CD8-positive, alpha-beta memory T cell (primary cell): ENCODE measurements around the gene ZBTB42. TPM values are rescaled to one million over a fixed set of nuclear protein-coding genes. Genes with fewer than 3 reads are reported as not detected.

ENCODE experiments used
- CTCF ChIA-PET: fragments of 350-600 bp; sonication (Branson Sonifier 250); formaldehyde crosslinking; loops from one replicate; lab custom pipeline; 2021; ENCODE audit warnings: antibody characterized with exemption; lab: Charles Lee
- POLR2A ChIA-PET: fragments of 350-600 bp; sonication (Branson Sonifier 250); formaldehyde crosslinking; loops from one replicate; lab custom pipeline; 2021; ENCODE audit warnings: antibody characterized with exemption; lab: Charles Lee
- DNase-seq, 5 donors: peaks; one replicate each; pipeline versions ENCODE4 v3.0.0 to v3.0.0-alpha.2; 2020 to 2022; ENCODE audit warnings: mixed read lengths in 1 of 5
- H3K27ac ChIP-seq: one replicate; pipeline ENCODE4 v1.7.0; 2013; ENCODE audit warnings: low read depth, mild to moderate bottlenecking, low read length, moderate library complexity
- H3K27me3 ChIP-seq: 2 replicates; pipeline ENCODE4 v1.7.0; 2013; ENCODE audit warnings: low read length, mild to moderate bottlenecking; ENCODE audit not compliant: insufficient read depth, poor library complexity, severe bottlenecking
- H3K36me3 ChIP-seq: 2 replicates; pipeline ENCODE4 v1.7.0; 2013; ENCODE audit warnings: mild to moderate bottlenecking, low read length, moderate library complexity; ENCODE audit not compliant: insufficient read depth
- H3K4me1 ChIP-seq: 2 replicates; pipeline ENCODE4 v1.7.0; 2013; ENCODE audit warnings: mild to moderate bottlenecking, low read length, moderate library complexity; ENCODE audit not compliant: insufficient read depth
- H3K4me3 ChIP-seq: 2 replicates; pipeline ENCODE4 v1.7.0; 2013; ENCODE audit warnings: mild to moderate bottlenecking, low read length
- H3K9me3 ChIP-seq: 2 replicates; pipeline ENCODE4 v1.7.0; 2013; ENCODE audit warnings: mild to moderate bottlenecking, low read length
- H3K27ac Mint-ChIP-seq, 8 donors: one replicate each; pipeline ENCODE4 v1.8.0; 2020 to 2021; ENCODE audit warnings: mixed read lengths in 8 of 8, mild to moderate bottlenecking in 6 of 8, inconsistent platforms in 3 of 8, moderate library complexity in 3 of 8
- H3K27me3 Mint-ChIP-seq, 2 donors: one replicate each; pipeline ENCODE4 v1.8.0; 2020 to 2021; ENCODE audit warnings: mixed read lengths in 2 of 2, mild to moderate bottlenecking in 1 of 2, moderate library complexity in 1 of 2
- H3K36me3 Mint-ChIP-seq, 3 donors: one replicate each; pipeline ENCODE4 v1.8.0; 2020 to 2021; ENCODE audit warnings: mixed read lengths in 3 of 3, inconsistent platforms in 1 of 3, mild to moderate bottlenecking in 1 of 3
- H3K4me1 Mint-ChIP-seq, 3 donors: one replicate each; pipeline ENCODE4 v1.8.0; 2020 to 2021; ENCODE audit warnings: mixed read lengths in 3 of 3, inconsistent platforms in 1 of 3, mild to moderate bottlenecking in 1 of 3
- H3K4me3 Mint-ChIP-seq, 7 donors: one replicate each; pipeline ENCODE4 v1.8.0; 2020 to 2021; ENCODE audit warnings: mixed read lengths in 7 of 7, mild to moderate bottlenecking in 6 of 7, moderate library complexity in 4 of 7, inconsistent platforms in 2 of 7
- H3K9me3 Mint-ChIP-seq, 5 donors: one replicate each; pipeline ENCODE4 v1.8.0; 2020 to 2022; ENCODE audit warnings: mixed read lengths in 5 of 5, mild to moderate bottlenecking in 3 of 5, moderate library complexity in 2 of 5, inconsistent platforms in 1 of 5
- polyA plus RNA-seq: library from polyadenylated mRNA; unstranded; fragments of 300-500 nt; fragmentation: Illumina TruSeq; gene quantifications from one replicate; pipeline ENCODE4 v1.2.3, GENCODE V29; 2021
- total RNA-seq, 2 experiments: library from RNA; stranded (reverse); gene quantifications; one replicate each; pipeline ENCODE4 v1.2.3, GENCODE V29; 2021

Gene ZBTB42
- total and polyA plus RNA-seq, 3 experiments from 2014 or later, result 2.7 to 3.5 (median 3.3) TPM

- no peak for DNase-seq
- ChIA-PET POLR2A (interaction anchor here (0.6 kb wide), 1 partner anchor 54 kb away, joined by 3 read pairs; no protein-coding TSS in a partner anchor), CTCF (interaction anchor here (1.3 to 8.7 kb wide), 2 partner anchors 46 to 56 kb away, joined by 4 to 118 read pairs; no protein-coding TSS in a partner anchor)
- Histone ChIP-seq H3K36me3 (no peaks in the 10 kb centered on the region), H3K27ac (no peak overlapping the region), H3K4me1 (no peaks in the 10 kb centered on the region), H3K9me3 (no peaks in the 10 kb centered on the region), H3K4me3 (no peak overlapping the region), H3K27me3 (no peaks in the 10 kb centered on the region)
- no peak overlapping the region for H3K27ac Mint-ChIP-seq
- H3K4me3 Mint-ChIP-seq, result no peak overlapping the region
- H3K9me3 Mint-ChIP-seq, result peaks cover 0 to 2% (median 0%) of the 10 kb centered on the region in 5 donors
- no peaks in the 10 kb centered on the region for H3K27me3 Mint-ChIP-seq
- peaks cover 0 to 15% (median 3%) of the 10 kb centered on the region in 3 donors for H3K4me1 Mint-ChIP-seq
- H3K36me3 Mint-ChIP-seq, result peaks cover 6 to 44% (median 7%) of the 10 kb centered on the region in 3 donors
These were observed 29.5 kb upstream of the ZBTB42 start for GRCh38 chr14:104771374-104771773.

GRCh38 chr14:104771918-104772706 lies 28.8 kb upstream of the ZBTB42 start:
- no peaks in the 10 kb centered on the region for H3K27me3 Mint-ChIP-seq
- Histone ChIP-seq H3K27ac (no peak overlapping the region), H3K27me3 (no peaks in the 10 kb centered on the region), H3K4me1 (no peaks in the 10 kb centered on the region), H3K36me3 (no peaks in the 10 kb centered on the region), H3K4me3 (no peak overlapping the region), H3K9me3 (no peaks in the 10 kb centered on the region)
- POLR2A ChIA-PET, result interaction anchor here (0.6 kb wide), 1 partner anchor 53 kb away, joined by 3 read pairs; no protein-coding TSS in a partner anchor
- peaks cover 6 to 48% (median 7%) of the 10 kb centered on the region in 3 donors for H3K36me3 Mint-ChIP-seq
- H3K9me3 Mint-ChIP-seq, result peaks cover 0 to 2% (median 0%) of the 10 kb centered on the region in 5 donors
- CTCF ChIA-PET, result interaction anchor here (8.7 kb wide), 1 partner anchor 55 kb away, joined by 118 read pairs; no protein-coding TSS in a partner anchor
- peak overlapping the region in 1 of 8 donors; percentile 50 for H3K27ac Mint-ChIP-seq
- no peak overlapping the region for H3K4me3 Mint-ChIP-seq
- no peak for DNase-seq
- H3K4me1 Mint-ChIP-seq, result peaks cover 0 to 15% (median 3%) of the 10 kb centered on the region in 3 donors

- Mint-ChIP-seq H3K9me3 (peaks cover 0 to 2% (median 0%) of the 10 kb centered on the region in 5 donors), H3K27me3 (no peaks in the 10 kb centered on the region), H3K4me1 (peaks cover 0 to 15% (median 3%) of the 10 kb centered on the region in 3 donors), H3K27ac (peak overlapping the region in 1 of 8 donors; percentile 6), H3K4me3 (no peak overlapping the region), H3K36me3 (peaks cover 6 to 49% (median 7%) of the 10 kb centered on the region in 3 donors)
- H3K9me3 ChIP-seq, result no peaks in the 10 kb centered on the region
- H3K36me3 ChIP-seq, result no peaks in the 10 kb centered on the region
- no peak overlapping the region for H3K4me3 ChIP-seq
- no peak overlapping the region for H3K27ac ChIP-seq
- CTCF ChIA-PET, result interaction anchor here (8.7 kb wide), 1 partner anchor 54 kb away, joined by 118 read pairs; no protein-coding TSS in a partner anchor
- POLR2A ChIA-PET, result no interaction called here
- no peak for DNase-seq
- H3K27me3 ChIP-seq, result no peaks in the 10 kb centered on the region
- H3K4me1 ChIP-seq, result no peaks in the 10 kb centered on the region
These were observed 28.0 kb upstream of the ZBTB42 start for GRCh38 chr14:104772707-104773504.

- H3K36me3 ChIP-seq, result no peaks in the 10 kb centered on the region
- POLR2A ChIA-PET, result no interaction called here
- H3K4me3 Mint-ChIP-seq, result no peak overlapping the region
These were observed 27.1 kb upstream of the ZBTB42 start for GRCh38 chr14:104773505-104774452.

GRCh38 chr14:104774453-104775072 lies 26.3 kb upstream of the ZBTB42 start:
- H3K9me3 Mint-ChIP-seq, result peaks cover 0 to 2% (median 0%) of the 10 kb centered on the region in 5 donors
- no peaks in the 10 kb centered on the region for H3K36me3 ChIP-seq

More at GRCh38 chr14:104773505-104774452, 27.1 kb upstream of the ZBTB42 start:
- Histone ChIP-seq H3K4me3 (no peak overlapping the region), H3K27me3 (no peaks in the 10 kb centered on the region), H3K9me3 (no peaks in the 10 kb centered on the region), H3K4me1 (no peaks in the 10 kb centered on the region), H3K27ac (no peak overlapping the region)
- Mint-ChIP-seq H3K27ac (peak overlapping the region in 1 of 8 donors; percentile 83), H3K36me3 (peaks cover 6 to 49% (median 7%) of the 10 kb centered on the region in 3 donors), H3K4me1 (peaks cover 0 to 8% (median 0%) of the 10 kb centered on the region in 3 donors), H3K9me3 (peaks cover 0 to 2% (median 0%) of the 10 kb centered on the region in 5 donors), H3K27me3 (no peaks in the 10 kb centered on the region)
- no peak for DNase-seq
- CTCF ChIA-PET, result no interaction called here

GRCh38 chr14:104775073-104775489 lies 25.8 kb upstream of the ZBTB42 start:
- peaks cover 0 to 2% (median 0%) of the 10 kb centered on the region in 5 donors for H3K9me3 Mint-ChIP-seq
- no peak for DNase-seq
- no peak overlapping the region for H3K4me3 ChIP-seq
- no peaks in the 10 kb centered on the region for H3K4me1 ChIP-seq
- CTCF ChIA-PET, result no interaction called here
- POLR2A ChIA-PET, result no interaction called here
- H3K36me3 Mint-ChIP-seq, result peaks cover 6 to 46% (median 7%) of the 10 kb centered on the region in 3 donors
- H3K4me3 Mint-ChIP-seq, result peak overlapping the region in 1 of 7 donors; percentile 63
- H3K4me1 Mint-ChIP-seq, result no peaks in the 10 kb centered on the region
- no peak overlapping the region for H3K27ac ChIP-seq
- no peaks in the 10 kb centered on the region for H3K27me3 ChIP-seq
- H3K27ac Mint-ChIP-seq, result no peak overlapping the region
- H3K9me3 ChIP-seq, result no peaks in the 10 kb centered on the region
- no peaks in the 10 kb centered on the region for H3K27me3 Mint-ChIP-seq
- H3K36me3 ChIP-seq, result no peaks in the 10 kb centered on the region

More at GRCh38 chr14:104774453-104775072, 26.3 kb upstream of the ZBTB42 start:
- Histone ChIP-seq H3K27ac (no peak overlapping the region), H3K4me3 (no peak overlapping the region), H3K9me3 (no peaks in the 10 kb centered on the region), H3K4me1 (no peaks in the 10 kb centered on the region), H3K27me3 (no peaks in the 10 kb centered on the region)
- no peak overlapping the region for H3K27ac Mint-ChIP-seq
- no peak for DNase-seq
- H3K27me3 Mint-ChIP-seq, result no peaks in the 10 kb centered on the region
- H3K4me1 Mint-ChIP-seq, result peaks cover 0 to 1% (median 0%) of the 10 kb centered on the region in 3 donors
- CTCF ChIA-PET, result no interaction called here
- no peak overlapping the region for H3K4me3 Mint-ChIP-seq
- peaks cover 6 to 48% (median 7%) of the 10 kb centered on the region in 3 donors for H3K36me3 Mint-ChIP-seq
- POLR2A ChIA-PET, result no interaction called here

- CTCF ChIA-PET, result interaction anchor here (0.9 kb wide), 1 partner anchor 8 kb away, joined by 3 read pairs; no protein-coding TSS in a partner anchor
- no peaks in the 10 kb centered on the region for H3K27me3 Mint-ChIP-seq
These were observed 24.4 kb upstream of the ZBTB42 start for GRCh38 chr14:104776481-104776880.

More at GRCh38 chr14:104776481-104776880, 24.4 kb upstream of the ZBTB42 start:
- Histone ChIP-seq H3K27ac (no peak overlapping the region), H3K36me3 (no peaks in the 10 kb centered on the region), H3K9me3 (no peaks in the 10 kb centered on the region), H3K4me1 (no peaks in the 10 kb centered on the region), H3K27me3 (no peaks in the 10 kb centered on the region), H3K4me3 (no peak overlapping the region)
- H3K36me3 Mint-ChIP-seq, result peaks cover 0 to 39% (median 4%) of the 10 kb centered on the region in 3 donors
- POLR2A ChIA-PET, result no interaction called here
- DNase-seq, result no peak
- H3K4me1 Mint-ChIP-seq, result no peaks in the 10 kb centered on the region
- H3K27ac Mint-ChIP-seq, result no peak overlapping the region
- H3K4me3 Mint-ChIP-seq, result no peak overlapping the region
- no peaks in the 10 kb centered on the region for H3K9me3 Mint-ChIP-seq
